ENCODE measurements around the gene FNDC3A. TPM values are rescaled to one million over a fixed set of nuclear protein-coding genes. Genes with fewer than 3 reads are reported as not detected.

The FNDC3A gene
- total RNA-seq, 1 donor from 2014 or later, result 48.8 TPM

Small RNAs within 50 kb of the gene (small RNA-seq; reads per million reads assigned to genes)
- gene COX7CP1 (ENCODE audit: low replicate concordance), result not detected
- not detected for gene RNU6-60P (ENCODE audit: low replicate concordance)
- gene RNY3P2 (ENCODE audit: low replicate concordance), result not detected

Other genes starting within 250 kb of the FNDC3A start
- not detected for gene MLNR, start 244.4 kb downstream of the FNDC3A start, total RNA-seq

All from skin of body (tissue), 2 donors.